GM12874 (cell line): ENCODE measurements around the gene MDFI.

ENCODE experiments used
- CTCF ChIP-seq: IDR thresholded peaks from 2 replicates; pipeline ENCODE4 v1.5.1; 2011; ENCODE audit warnings: low read depth, mild to moderate bottlenecking, control low read depth, low read length, moderate library complexity; ENCODE audit not compliant: insufficient read depth

Gene MDFI

GRCh38 chr6:41642090-41642959 lies 4.1 kb downstream of the MDFI start:
- TF ChIP-seq CTCF = no peak

- no peak for TF ChIP-seq CTCF
Measured at GRCh38 chr6:41642960-41643898, 5.0 kb downstream of the MDFI start.

- no peak for TF ChIP-seq CTCF
Measured at GRCh38 chr6:41643899-41644269, 5.6 kb downstream of the MDFI start.

- no peak for TF ChIP-seq CTCF
Measured at GRCh38 chr6:41644297-41644879, 6.1 kb downstream of the MDFI start.

GRCh38 chr6:41645007-41645618 lies 6.8 kb downstream of the MDFI start:
- TF ChIP-seq CTCF = no peak

GRCh38 chr6:41646026-41646795 lies 7.9 kb downstream of the MDFI start:
- no peak for TF ChIP-seq CTCF
